Measurements from ENCODE around the gene KLHL25.

Gene KLHL25

DNA sequence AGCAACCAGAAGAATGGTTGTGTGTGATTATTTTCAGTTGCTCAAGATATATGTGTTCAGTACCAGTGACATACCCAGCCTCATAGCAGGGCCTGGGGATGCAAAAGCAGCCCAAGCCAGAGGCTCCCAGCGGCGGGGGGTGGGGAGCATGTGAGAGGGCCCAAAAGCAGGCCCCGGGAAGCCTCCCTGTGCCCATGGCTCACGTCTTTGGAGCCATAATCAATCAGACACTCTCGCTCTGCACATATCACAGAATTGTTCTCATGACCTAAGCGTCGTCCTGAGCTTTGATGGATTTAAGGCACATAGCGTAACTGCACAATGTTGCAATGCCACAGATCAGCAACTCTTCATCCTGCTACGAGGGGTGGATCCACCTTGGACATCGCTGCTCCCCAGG lies 20.8 kb downstream of the KLHL25 start:
- DNase-seq (ENCODE audit: low read depth), result no peak

DNA sequence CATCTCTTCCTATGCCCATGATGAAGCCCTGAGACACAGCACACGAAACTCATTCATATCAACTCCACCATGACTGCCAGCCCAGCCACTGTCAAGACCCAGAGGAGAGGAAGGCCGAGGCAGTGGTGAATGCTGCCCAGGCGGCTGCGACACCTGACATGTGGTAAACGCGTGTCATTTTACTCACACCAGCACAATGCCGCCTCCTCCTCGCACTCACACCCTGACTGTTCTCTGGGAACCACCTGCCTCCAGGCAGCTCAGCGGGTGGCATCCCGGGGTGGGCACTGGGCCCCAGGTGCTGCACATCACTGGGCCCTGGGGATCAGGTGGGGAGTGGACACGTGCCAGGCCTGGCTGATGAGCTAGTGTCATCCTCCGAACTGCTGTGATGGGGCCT lies 21.5 kb downstream of the KLHL25 start:
- no peak for DNase-seq (ENCODE audit: low read depth)

DNA sequence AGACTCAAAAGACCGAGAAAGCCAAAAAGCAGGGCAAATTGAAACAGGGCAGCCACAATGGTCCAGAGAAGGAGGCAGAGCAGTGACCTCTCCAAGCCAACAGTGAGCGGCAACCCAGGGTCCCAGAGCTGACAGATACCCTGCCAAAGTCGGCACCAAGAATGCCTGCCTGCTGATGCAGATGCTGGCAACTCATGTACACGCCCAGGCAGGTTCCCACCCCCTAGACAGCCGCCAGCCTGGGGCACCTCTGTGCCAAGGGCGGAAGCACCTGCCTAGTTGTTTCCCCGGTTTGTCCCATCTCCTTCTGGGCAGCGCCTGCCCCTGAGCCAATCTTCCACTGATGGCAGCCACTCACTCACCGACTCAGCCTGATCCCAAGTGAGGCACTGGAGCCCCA lies 22.1 kb downstream of the KLHL25 start:
- DNase-seq (ENCODE audit: low read depth), result no peak

DNA sequence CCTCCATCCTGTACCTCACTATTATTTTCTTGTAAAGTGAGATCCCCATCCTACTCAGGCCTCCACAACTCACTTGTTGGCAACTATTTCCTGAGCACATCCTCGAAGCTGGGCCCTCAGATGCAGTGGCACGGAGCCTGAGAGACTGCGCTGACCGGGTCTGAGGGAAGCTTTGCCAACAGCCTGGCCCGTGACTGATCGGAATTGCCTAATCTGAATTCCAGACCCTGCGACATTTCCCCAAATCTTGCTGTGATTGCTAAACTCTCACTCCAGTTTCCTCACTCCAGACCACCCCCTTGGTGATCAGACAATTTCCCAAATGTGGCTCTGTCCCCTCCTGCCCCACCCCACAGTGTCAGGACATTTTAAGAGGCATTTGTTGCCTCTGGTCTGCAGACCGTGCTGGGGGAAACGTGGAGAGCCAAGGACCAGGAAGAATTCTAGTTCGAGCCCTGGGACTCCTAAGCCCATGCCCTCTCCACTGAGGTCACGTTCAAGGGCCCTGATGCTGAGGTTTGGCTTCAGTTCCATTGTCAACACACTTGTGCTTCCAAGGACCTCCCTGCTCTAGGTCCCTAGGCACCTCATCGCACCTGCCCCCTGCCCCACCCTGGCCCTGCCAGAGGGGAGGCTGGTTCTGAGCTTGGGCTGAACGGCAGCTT lies 22.8 kb downstream of the KLHL25 start:
- no peak for DNase-seq (ENCODE audit: low read depth)

DNA sequence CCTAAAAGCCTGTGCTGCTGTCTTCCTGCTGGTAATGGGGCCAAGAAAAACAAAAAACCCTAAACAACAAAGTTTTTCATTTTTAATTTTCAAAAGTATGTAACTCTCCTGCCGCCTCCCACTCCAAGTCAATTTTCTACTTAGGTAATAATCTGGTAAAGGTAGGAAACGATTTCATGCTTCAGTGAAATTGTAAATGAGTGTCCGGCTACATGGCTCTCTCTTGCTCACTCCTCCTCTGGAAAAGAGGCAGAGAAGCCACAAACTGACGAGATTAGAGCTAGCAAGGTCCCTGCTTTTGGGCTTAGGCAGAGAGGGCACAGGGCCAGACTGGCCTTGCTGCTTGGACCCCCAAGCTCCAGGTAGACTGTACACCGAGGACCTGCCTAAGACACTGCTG lies 23.5 kb downstream of the KLHL25 start:
- DNase-seq (ENCODE audit: low read depth), result no peak

DNA sequence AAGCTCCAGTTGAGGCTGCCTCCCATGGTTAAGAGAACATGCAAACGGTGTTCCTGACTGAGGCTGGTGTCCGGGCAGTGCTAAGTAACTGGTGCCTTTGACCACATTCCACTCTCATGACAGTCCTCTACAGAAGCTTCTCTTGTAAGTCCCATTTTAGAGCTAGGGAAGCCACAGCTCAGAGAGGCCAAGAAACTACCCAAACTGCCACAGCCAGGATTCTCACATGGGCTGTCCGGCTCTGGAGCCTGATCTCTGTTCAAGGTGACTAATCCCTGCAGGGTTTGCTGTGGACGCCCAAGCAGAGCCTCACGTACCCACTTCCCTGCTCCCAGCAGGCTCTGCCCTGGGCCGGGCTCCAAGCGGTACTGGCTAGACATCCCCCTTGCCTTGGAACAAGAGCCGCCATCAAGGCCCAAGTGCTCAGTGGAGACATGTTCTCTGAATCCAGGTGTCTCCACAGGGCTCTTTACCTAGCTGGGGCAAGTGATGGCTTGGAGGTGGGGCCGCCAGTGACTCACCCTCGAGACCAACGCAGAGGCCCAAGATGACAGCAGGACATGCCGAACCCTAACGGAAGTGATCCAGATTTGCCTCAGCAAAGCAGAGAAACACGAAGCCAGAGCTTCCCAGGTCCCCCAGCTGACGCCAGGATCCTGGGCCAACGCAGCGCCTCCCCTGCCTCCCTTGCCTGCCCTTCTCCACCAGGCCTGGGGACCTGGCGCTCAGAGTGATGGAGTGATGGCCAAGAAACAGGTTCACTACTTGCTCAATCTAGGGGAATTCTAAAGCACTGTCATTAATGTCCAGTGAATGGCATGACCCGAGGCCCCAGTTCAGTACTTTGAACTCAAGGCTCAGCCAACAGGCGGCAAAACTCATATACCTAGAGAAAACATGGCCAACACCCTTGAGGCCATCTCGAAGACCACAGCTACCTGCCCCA lies 24.4 kb downstream of the KLHL25 start:
- DNase-seq (ENCODE audit: low read depth), result no peak

DNA sequence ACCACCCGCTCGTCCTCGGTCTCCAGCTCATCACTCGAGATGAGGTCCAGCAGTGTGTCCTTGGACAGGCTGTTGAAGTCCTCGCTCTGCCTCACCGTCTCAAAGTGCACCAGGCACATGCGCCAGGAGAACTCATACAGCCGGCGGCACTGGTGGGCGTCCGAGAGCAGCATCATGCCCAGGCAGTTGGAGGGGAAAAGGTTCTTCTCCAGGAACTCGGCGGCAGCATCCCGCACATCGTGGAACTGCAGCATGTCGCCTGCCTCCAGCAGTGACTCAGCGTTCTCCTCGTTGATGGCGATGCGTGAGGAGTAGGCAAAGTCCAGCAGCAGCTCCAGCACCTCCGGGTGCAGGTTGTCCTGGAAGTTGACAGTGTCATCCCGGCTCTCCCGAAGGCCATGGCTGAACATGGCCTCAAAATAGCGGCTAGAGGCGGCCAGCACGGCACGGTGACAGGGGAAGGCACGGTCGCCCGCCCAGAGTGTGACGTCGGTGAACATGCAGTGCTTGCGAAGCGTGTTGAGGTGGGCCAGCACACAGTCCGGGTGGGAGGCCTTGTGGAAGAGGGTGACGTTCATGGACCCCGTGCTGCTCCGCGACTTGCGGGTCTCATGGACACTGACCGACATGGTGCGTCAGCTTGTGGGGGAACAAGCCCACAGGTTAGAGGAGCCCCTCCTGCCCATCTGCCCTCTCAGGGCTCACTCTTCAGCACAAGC lies 25.4 kb downstream of the KLHL25 start:
- no peak for DNase-seq (ENCODE audit: low read depth)

DNA sequence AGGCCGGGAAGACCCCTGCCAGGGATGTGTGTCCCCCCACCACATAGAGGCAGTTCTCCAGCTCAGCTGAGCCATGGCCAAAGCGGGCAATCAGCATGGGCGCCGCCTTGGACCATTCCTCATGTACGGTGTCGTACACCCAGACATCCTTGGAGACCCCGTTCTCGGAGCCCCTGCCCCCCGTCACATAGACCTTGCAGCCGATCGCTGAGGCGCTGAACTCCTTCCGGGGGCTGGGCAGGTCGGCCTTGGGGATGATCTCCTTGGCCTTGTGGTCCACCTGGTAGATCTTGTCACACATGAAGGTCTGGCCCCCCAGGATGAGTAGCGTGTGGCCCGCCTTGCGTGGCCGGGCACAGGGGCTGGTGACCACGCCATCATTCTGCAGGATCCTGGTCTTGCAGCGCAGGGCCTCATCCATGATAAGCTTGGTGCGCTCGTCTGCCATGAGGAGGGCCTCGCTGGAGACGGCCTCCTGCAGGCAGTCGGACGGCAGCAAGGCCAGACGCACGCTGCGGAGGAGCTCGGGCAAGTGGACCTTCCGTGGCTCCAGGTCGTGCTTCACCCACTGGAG lies 26.0 kb downstream of the KLHL25 start:
- DNase-seq (ENCODE audit: low read depth), result no peak

DNA sequence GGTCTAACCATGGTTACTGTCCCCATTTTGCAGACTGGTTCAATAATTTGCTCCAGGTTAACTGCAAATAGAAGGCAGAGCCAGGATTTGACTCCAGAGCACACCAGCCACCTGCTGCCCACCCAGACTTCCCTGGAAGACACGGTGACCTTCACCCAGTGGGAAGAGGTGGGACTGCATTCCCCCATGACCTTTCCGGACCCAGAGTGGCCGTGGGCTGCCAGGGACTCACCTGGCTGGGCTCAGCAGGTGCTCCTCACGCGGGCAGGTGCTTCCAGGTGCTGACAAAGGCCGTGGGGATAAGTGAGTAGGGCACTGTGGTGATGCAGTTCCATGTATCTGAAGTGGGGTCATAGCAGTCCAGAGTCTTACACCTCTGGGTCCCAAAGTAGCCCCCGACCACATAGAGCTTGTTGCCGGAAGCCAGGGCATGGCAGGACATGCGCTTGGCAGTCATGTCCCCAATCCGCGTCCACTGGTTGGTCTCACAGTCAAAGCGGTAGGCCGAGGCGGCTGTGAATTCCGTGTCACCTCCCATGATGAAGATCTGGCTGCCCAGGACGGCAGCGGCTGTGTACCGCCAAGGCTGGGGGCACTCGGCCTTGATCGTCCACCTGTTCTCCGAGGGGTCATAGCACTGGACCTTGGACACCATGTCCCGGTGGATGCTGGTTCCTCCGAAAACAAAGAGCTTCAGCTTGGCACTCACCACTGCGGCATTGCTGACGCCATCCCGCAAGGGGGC lies 26.8 kb downstream of the KLHL25 start:
- DNase-seq (ENCODE audit: low read depth), result no peak

DNA sequence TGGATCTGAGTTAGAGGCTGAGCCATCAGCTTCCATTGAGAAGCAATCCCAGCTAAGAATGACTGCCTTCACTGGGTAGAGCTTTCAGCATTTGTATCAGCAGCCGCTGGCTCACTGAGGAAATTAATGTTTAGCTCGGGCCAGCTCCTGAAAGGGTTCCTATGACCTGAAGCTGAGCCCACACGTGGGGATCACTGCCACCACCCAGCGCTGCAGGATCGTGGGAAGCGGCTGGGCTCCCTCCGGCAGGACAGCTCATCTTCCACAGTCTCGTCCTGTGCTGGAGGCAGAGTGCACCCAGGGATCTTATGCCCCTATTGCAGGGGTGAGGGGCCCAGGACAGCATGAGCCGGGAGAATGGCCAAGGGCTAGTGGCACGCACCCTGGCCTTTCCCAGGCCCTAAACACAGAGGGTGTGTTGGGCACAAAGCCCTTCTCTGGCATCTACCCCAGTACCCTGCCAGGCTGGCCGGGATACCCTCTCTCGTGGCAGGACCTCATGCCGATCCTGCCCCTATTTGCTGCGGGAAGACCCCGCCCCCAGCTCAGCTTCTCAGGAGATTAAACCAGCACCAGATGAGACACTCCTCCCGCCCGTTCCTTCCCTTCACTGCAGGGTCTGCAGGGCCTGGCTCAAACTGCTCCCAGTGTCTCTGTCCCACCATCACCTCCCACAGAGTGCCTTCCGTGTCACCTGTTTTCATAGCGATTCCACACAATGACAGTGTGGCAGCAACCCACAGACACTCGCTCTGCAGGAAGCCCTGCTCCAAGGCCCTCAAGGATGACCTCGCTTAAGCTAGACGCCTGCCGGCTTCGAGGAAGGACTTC lies 28.5 kb downstream of the KLHL25 start:
- DNase-seq (ENCODE audit: low read depth), result no peak

DNA sequence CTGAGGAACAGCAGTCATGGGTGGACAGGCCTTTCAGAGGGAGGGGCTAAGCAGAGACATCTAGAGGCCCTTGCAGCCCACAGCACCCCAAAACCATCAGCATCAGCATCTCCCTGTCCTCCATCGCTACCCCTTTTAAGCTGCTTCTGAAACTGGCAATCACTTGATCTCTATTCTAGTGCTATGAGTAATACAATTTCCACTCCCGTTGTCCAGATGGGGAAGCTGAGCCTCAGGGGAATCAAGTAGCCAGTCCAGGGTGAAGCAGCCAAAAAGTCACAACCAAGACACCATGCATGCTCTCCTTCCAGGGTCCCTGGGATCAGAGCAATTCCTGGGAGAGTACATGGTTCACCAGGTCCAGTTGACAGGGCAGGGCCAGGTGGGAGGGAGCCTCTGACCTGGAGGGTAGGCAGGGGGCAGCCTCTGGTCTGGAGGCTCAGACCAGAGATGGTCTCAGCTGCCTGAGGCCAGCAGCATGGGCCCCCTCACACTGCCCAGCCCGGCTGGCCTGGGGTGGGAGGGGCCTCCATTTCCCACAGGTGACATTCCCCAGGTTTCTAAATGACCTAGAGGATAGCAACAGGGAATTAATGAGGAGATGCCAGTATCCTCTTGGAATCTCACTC lies 30.0 kb downstream of the KLHL25 start:
- DNase-seq (ENCODE audit: low read depth), result no peak

DNA sequence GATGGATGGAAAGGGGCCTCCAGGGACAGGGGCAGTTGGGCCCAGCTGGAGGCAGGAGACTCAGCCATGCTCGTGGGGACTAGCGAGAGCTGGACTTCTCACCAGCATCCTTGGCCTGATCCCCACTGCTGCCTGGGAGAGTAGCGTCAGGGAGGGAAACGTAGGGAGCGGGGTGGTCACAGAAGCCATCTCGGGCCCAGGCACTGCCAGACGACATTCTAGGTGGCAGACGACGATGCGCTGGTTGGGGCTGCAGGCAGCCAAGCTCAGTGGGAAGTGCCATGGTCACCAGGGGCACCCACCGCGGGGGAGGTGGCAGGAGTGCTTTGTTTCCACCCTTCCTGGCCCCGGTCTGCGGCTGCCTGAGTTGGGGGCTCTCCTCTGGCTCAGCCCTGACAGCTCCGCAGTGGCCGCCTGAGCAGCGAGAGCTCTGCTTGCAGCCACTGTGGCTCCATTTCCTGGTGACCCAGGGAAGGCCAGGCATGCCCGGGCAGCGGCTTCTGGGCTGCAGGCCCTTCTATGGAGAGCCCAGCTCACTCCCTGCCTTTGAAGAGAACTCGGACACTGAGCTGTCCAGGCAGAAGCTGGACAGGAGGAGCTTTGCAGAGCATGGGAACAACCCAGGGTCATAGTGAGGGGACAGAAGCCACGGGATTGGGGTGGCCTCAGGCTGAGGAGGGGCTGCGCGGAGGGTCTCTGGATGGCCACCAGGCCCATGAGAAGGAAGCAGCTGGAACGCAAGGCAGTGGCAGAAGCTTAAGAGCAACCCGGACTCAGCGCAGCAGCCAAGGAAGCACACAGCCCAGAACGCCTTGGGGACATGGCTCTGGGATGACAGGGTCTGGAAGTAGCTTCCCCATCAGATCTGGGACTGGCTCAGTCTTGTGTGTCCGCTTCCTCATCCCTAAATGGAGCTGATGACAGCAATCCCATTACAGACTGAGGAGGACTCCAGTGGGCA lies 30.8 kb downstream of the KLHL25 start:
- no peak for DNase-seq (ENCODE audit: low read depth)

DNA sequence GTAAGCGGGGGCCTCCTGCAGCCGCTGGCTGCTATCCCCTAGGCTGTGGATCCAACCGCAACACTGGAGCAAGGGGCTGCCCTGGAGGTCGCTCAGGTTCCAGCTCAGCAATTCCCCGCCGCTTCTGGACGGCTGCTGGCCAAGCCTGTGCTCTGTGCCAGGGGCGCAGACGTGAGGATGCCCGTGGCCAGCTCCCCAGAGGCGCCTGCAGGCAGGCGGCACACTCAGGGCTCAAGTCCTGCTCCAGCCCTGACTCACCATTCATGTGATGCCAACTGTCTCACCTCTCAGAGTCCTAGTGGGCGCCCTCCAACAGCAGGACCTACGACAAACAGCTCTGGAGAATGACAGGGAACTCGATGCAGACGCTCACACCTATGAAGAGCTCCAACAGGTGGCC lies 31.6 kb downstream of the KLHL25 start:
- DNase-seq (ENCODE audit: low read depth), result no peak

DNA sequence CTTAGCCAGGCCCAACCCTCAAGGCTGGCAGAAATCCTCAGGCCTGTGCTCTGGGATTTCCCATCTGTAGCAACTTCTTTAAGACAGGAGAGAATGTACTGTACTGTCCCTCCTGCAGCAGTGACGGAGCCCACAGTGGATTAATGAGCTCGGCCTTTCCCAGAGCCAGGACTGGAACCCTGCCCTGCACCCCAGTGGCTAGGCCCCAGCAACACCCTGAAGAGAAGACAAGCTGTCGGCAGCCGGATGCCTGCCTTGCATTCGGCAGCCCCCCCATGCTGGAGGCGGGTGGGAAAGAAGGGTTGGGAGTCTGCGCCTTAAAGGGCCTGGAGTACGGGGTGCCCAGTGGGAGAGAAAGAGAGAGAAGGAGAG lies 32.0 kb downstream of the KLHL25 start:
- no peak for DNase-seq (ENCODE audit: low read depth)

DNA sequence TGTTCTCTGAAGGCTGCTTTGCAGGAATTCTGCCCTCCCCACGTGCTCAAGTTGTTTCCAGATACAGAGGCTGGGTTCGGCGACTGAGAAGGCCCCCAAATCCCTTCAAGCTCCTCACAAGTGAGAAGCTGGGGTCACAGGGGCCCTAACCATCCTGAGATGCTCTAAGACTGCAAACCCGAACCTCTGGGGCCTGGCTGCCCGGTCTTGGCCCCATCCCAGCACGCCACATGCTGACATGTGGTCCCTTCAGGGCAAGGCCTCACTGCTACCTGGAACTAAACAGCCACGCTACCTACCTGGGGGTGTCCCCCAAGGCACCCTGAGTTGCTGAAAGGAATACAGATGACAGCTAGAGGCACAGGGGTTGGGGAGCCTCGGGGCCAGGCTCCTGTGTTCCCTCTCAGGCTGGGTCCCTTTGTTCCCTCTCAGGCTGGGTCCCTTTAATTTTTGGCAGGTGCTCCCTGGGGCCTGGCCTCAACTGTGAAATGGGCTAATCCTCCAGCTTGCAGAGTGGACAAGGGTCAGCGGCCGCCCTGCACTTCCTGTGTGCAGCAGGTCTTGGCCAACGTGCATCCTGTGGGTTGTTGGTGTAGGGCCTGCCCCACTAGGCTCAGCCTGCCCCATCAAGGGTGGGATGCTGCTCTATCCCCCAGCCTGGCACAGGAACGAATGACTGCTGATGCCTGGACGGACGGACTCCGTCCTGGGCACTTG lies 32.5 kb downstream of the KLHL25 start:
- no peak for DNase-seq (ENCODE audit: low read depth)

DNA sequence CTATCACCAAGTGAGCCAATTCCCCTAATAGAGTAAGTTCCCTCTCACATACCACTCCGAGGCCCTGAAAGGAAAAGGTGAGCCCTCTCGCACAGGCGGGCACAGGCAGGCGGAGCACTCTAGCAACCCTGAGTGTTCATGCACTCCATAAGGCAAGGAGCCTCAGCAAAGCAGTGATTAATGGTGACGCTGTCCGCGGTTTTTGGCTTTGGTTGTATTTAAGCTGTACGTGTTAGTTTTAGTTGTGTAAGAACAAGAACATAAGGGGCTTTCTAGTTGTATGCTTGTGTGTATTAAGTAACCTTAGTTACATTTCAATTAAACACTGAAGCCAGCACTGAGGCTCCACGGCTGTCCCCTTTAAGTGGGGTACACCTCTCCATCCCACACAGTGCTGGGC lies 33.1 kb downstream of the KLHL25 start:
- DNase-seq (ENCODE audit: low read depth), result no peak

DNA sequence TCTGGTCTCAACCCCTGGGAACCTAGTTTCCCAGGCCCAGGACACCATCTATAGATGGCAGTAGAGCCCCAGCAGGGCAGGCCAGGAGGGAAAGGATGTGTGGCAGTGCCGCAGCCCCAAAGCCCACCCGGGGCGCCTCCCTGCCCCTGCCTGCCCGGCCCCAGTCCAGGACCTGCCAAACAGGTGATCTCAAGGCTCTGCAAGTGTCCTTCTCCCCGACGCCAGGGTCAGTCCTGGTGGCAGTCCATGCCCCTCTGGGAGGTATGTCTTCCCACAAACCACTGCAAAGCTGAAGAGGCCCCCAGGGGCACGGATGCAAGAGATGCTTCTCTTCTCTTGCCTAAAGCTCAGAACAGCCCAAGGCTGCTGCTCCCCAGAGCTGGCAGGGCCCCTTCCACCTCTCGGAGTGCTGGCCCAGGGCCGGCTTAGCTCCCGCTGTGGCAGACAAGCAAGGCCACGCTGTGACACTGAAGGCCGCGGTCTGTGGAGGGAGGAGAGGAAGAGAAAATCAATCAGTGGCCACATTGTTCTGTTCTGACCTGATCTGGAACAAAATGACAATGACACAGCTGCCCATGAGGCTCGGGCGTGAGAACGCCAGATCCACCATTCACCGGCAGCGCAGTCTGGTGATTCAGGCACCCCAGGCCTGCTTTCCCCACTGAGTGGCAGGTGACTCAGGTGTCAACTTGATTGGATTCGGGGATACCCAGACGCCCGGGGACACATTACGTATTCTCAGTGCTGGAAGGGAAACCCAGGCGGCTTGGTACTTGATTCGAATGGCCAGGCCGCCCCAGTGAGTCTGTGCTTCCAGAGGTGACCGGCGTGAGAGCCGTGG lies 34.0 kb downstream of the KLHL25 start:
- no peak for DNase-seq (ENCODE audit: low read depth)

DNA sequence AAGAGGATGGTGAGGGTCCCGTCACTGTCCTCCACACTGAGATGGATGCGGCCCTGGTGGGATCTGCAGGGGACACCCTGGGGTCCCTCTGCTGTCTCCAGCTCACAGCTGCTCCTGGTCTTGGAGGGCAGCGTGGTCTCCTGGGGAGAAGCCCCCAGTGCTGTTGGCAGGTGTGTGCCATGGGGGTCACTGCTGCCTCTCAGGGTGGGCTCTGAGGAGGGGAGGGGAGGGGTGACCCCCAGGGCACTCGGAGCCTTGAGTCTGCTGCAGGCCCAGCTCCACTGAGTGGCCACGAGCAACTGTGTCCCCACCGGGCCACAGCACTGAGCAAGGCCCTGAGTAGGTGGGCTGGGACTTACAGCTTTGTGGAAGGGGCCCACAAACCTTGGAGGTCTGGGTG lies 34.7 kb downstream of the KLHL25 start:
- DNase-seq (ENCODE audit: low read depth), result no peak

Data from stimulated activated CD4-positive, alpha-beta T cell treated with anti-CD3 and anti-CD28 coated beads, Interleukin-2, amount 100 ng/mL, for 4 hours (primary cell).